Activated CD8-positive, alpha-beta T cell treated with anti-CD3 and anti-CD28 coated beads for 36 hours (primary cell): ENCODE results near the gene PLCH1. TPM values are rescaled to one million over a fixed set of nuclear protein-coding genes. Genes with fewer than 3 reads are reported as not detected.

Experiments
- ATAC-seq: fragments of 200-7000 bp; cut with Tn5 transposase; one replicate; pipeline ENCODE4 v1.10.0; 2021; ENCODE audit warnings: mild to moderate bottlenecking, moderate library complexity
- CTCF ChIA-PET: fragments of 350-600 bp; sonication (Branson Sonifier 250); formaldehyde crosslinking; loops from one replicate; lab custom pipeline; 2021; ENCODE audit warnings: antibody characterized with exemption; lab: Charles Lee
- POLR2A ChIA-PET: fragments of 350-600 bp; sonication (Branson Sonifier 250); formaldehyde crosslinking; loops from one replicate; lab custom pipeline; 2021; ENCODE audit warnings: antibody characterized with exemption; lab: Charles Lee
- DNase-seq: peaks from one replicate; pipeline ENCODE4 v3.0.0-alpha.2; 2020
- H3K27ac Mint-ChIP-seq: one replicate; pipeline ENCODE4 v1.8.0; 2021; ENCODE audit warnings: mild to moderate bottlenecking, mixed read lengths
- H3K27me3 Mint-ChIP-seq: one replicate; pipeline ENCODE4 v1.8.0; 2021; ENCODE audit warnings: mixed read lengths
- H3K36me3 Mint-ChIP-seq: one replicate; pipeline ENCODE4 v1.8.0; 2021; ENCODE audit warnings: low read depth, mixed read lengths
- H3K4me1 Mint-ChIP-seq: one replicate; pipeline ENCODE4 v1.8.0; 2021; ENCODE audit warnings: low read depth, mixed read lengths
- H3K4me3 Mint-ChIP-seq: one replicate; pipeline ENCODE4 v1.8.0; 2021; ENCODE audit warnings: mild to moderate bottlenecking, moderate library complexity, mixed read lengths
- H3K9me3 Mint-ChIP-seq: one replicate; pipeline ENCODE4 v1.8.0; 2021; ENCODE audit warnings: mixed read lengths
- CTCF ChIP-seq: fragments of 200-600 bp; IDR thresholded peaks from one replicate; pipeline ENCODE4 v1.8.0; 2022; ENCODE audit warnings: antibody characterized with exemption, mild to moderate bottlenecking
- intact Hi-C: fragments of 100-400 bp; cut with micrococcal nuclease; formaldehyde crosslinking; loops from one replicate; pipeline ENCODE4 v1.10.0; 2022
- total RNA-seq, 2 experiments: library from RNA; stranded (reverse); gene quantifications; one replicate each; pipeline ENCODE4 v1.2.3, GENCODE V29; 2021

The PLCH1 gene
- total RNA-seq, 2 experiments from 2014 or later: 0.20 to 0.32 TPM

- CTCF ChIA-PET: no interaction called here
Measured at GRCh38 chr3:155512867-155513261, 232.0 kb downstream of the PLCH1 start.

GRCh38 chr3:155512175-155512866 is 232.6 kb downstream of the PLCH1 start:
- no peaks in the 10 kb centered on the region for H3K27me3 Mint-ChIP-seq
- H3K4me3 Mint-ChIP-seq: no peak overlapping the region
- ATAC-seq: no peak
- H3K9me3 Mint-ChIP-seq: no peaks in the 10 kb centered on the region
- ChIA-PET CTCF (no interaction called here), POLR2A (no interaction called here)
- H3K4me1 Mint-ChIP-seq: no peaks in the 10 kb centered on the region
- no peak for TF ChIP-seq CTCF
- intact Hi-C loops: no loop called here
- no peaks in the 10 kb centered on the region for H3K36me3 Mint-ChIP-seq
- no peak for DNase-seq
- H3K27ac Mint-ChIP-seq: no peak overlapping the region

More at GRCh38 chr3:155512867-155513261, 232.0 kb downstream of the PLCH1 start:
- H3K27me3 Mint-ChIP-seq: no peaks in the 10 kb centered on the region
- no peak for TF ChIP-seq CTCF
- no peaks in the 10 kb centered on the region for H3K4me1 Mint-ChIP-seq
- no peak overlapping the region for H3K4me3 Mint-ChIP-seq
- H3K36me3 Mint-ChIP-seq: no peaks in the 10 kb centered on the region
- H3K9me3 Mint-ChIP-seq: no peaks in the 10 kb centered on the region
- no peak for ATAC-seq
- POLR2A ChIA-PET: no interaction called here
- no peak for DNase-seq
- H3K27ac Mint-ChIP-seq: no peak overlapping the region
- intact Hi-C loops: no loop called here

- CTCF ChIA-PET: no interaction called here
Measured at GRCh38 chr3:155504682-155505081, 240.2 kb downstream of the PLCH1 start.

GRCh38 chr3:155502630-155503029 is 242.2 kb downstream of the PLCH1 start:
- Mint-ChIP-seq H3K4me3 (no peak overlapping the region), H3K4me1 (no peaks in the 10 kb centered on the region), H3K9me3 (no peaks in the 10 kb centered on the region), H3K36me3 (no peaks in the 10 kb centered on the region), H3K27me3 (no peaks in the 10 kb centered on the region), H3K27ac (no peak overlapping the region)
- ChIA-PET POLR2A (no interaction called here), CTCF (no interaction called here)
- ATAC-seq (no peak), DNase-seq (no peak)
- intact Hi-C loops: no loop called here
- no peak for TF ChIP-seq CTCF

More at GRCh38 chr3:155504682-155505081, 240.2 kb downstream of the PLCH1 start:
- no peak for ATAC-seq
- no peak overlapping the region for H3K27ac Mint-ChIP-seq
- no peak for TF ChIP-seq CTCF
- DNase-seq: no peak
- no peaks in the 10 kb centered on the region for H3K27me3 Mint-ChIP-seq
- POLR2A ChIA-PET: no interaction called here
- H3K4me1 Mint-ChIP-seq: no peaks in the 10 kb centered on the region
- intact Hi-C loops: no loop called here
- H3K4me3 Mint-ChIP-seq: no peak overlapping the region
- H3K9me3 Mint-ChIP-seq: no peaks in the 10 kb centered on the region
- H3K36me3 Mint-ChIP-seq: no peaks in the 10 kb centered on the region

GRCh38 chr3:155500194-155500818 is 244.6 kb downstream of the PLCH1 start:
- H3K27me3 Mint-ChIP-seq: no peaks in the 10 kb centered on the region
- CTCF ChIA-PET: interaction anchor here (2.1 kb wide), 1 partner anchor 201 kb away, joined by 6 read pairs; no protein-coding TSS in a partner anchor
- intact Hi-C loops: no loop called here

More at GRCh38 chr3:155500194-155500818, 244.6 kb downstream of the PLCH1 start:
- no peak for TF ChIP-seq CTCF
- H3K36me3 Mint-ChIP-seq: no peaks in the 10 kb centered on the region
- ATAC-seq (no peak), DNase-seq (no peak)
- POLR2A ChIA-PET: no interaction called here
- H3K9me3 Mint-ChIP-seq: no peaks in the 10 kb centered on the region
- no peak overlapping the region for H3K27ac Mint-ChIP-seq
- no peaks in the 10 kb centered on the region for H3K4me1 Mint-ChIP-seq
- H3K4me3 Mint-ChIP-seq: no peak overlapping the region
